Measurements from ENCODE around the gene SNX15. TPM values are rescaled to one million over a fixed set of nuclear protein-coding genes. Genes with fewer than 3 reads are reported as not detected.

Gene SNX15
- total RNA-seq, 2 experiments from 2014 or later: 15.4 to 15.9 TPM

GRCh38 chr11:65077451-65077850 lies 50.2 kb downstream of the SNX15 start:
- peaks cover 23% of the 10 kb centered on the region for H3K4me1 Mint-ChIP-seq (ENCODE audit: low read depth)
- no peaks in the 10 kb centered on the region for H3K27me3 Mint-ChIP-seq
- ChIA-PET POLR2A (no interaction called here), CTCF (interaction anchor here (1.8 kb wide), 1 partner anchor 33 kb away, joined by 7 read pairs; the partner anchor contains the start of gene TM7SF2)
- no peak overlapping the region for H3K4me3 Mint-ChIP-seq
- H3K36me3 Mint-ChIP-seq: peaks cover 55% of the 10 kb centered on the region
- no peaks in the 10 kb centered on the region for H3K9me3 Mint-ChIP-seq
- H3K27ac Mint-ChIP-seq: no peak overlapping the region
- intact Hi-C loops (cut with micrococcal nuclease): no loop called here
- no peak for DNase-seq

- Mint-ChIP-seq H3K36me3 (peaks cover 61% of the 10 kb centered on the region), H3K4me1 (ENCODE audit: low read depth) (peaks cover 30% of the 10 kb centered on the region), H3K27me3 (no peaks in the 10 kb centered on the region), H3K9me3 (no peaks in the 10 kb centered on the region), H3K27ac (no peak overlapping the region), H3K4me3 (no peak overlapping the region)
- POLR2A ChIA-PET: no interaction called here
- intact Hi-C loops (cut with micrococcal nuclease): no loop called here
- CTCF ChIA-PET: interaction anchor here (0.6 to 1.8 kb wide), 4 partner anchors 33 to 230 kb away, joined by 3 to 7 read pairs (median 4); partner anchors contain the start of gene TM7SF2
- DNase-seq: peak; percentile 74
Measured at GRCh38 chr11:65078151-65078550, 50.9 kb downstream of the SNX15 start.

GRCh38 chr11:65078786-65079342 lies 51.6 kb downstream of the SNX15 start:
- Mint-ChIP-seq H3K27ac (no peak overlapping the region), H3K4me3 (no peak overlapping the region), H3K36me3 (peaks cover 68% of the 10 kb centered on the region), H3K9me3 (no peaks in the 10 kb centered on the region), H3K4me1 (ENCODE audit: low read depth) (peaks cover 30% of the 10 kb centered on the region), H3K27me3 (no peaks in the 10 kb centered on the region)
- no peak for DNase-seq
- POLR2A ChIA-PET: interaction anchor here (1.2 kb wide), 1 partner anchor 38 kb away, joined by 3 read pairs; the partner anchor contains the start of gene SAC3D1
- intact Hi-C loops (cut with micrococcal nuclease): no loop called here
- CTCF ChIA-PET: interaction anchor here (0.6 to 1.8 kb wide), 4 partner anchors 32 to 231 kb away, joined by 3 to 7 read pairs (median 4); partner anchors contain the start of gene TM7SF2

- DNase-seq: peak; percentile 34
- H3K27ac Mint-ChIP-seq: peak overlapping the region; percentile 96
- CTCF ChIA-PET: interaction anchor here (0.7 to 2.2 kb wide), 5 partner anchors 14 to 250 kb away, joined by 3 to 8 read pairs (median 3); partner anchors contain the start of gene ARL2
Measured at GRCh38 chr11:65083134-65083833, 56.0 kb downstream of the SNX15 start.

GRCh38 chr11:65083834-65084597 lies 56.8 kb downstream of the SNX15 start, which contains the start of the genes CDCA5 and ZFPL1:
Gene CDCA5, minus strand, starts transcription at chr11:65084040. Its CDS starts 62 bp downstream, at chr11:65083978.
Gene ZFPL1, plus strand, starts transcription at chr11:65084222. Its CDS starts 477 bp downstream, at chr11:65084699.
- ChIA-PET POLR2A (interaction anchor here (0.5 to 3.5 kb wide), 8 partner anchors 11 to 249 kb away, joined by 3 to 17 read pairs (median 3); partner anchors contain the start of genes FAU, MRPL49, SAC3D1 and VPS51), CTCF (interaction anchor here (0.7 to 2.2 kb wide), 4 partner anchors 15 to 249 kb away, joined by 3 to 8 read pairs (median 5); partner anchors contain the start of gene ARL2)
- H3K9me3 Mint-ChIP-seq: no peaks in the 10 kb centered on the region
- peak within 1 kb of the TSS; percentile 96 for H3K27ac Mint-ChIP-seq
- H3K27me3 Mint-ChIP-seq: no peaks in the 10 kb centered on the region
- DNase-seq: peak; percentile 97
- peak within 1 kb of the TSS; percentile 99 for H3K4me3 Mint-ChIP-seq
- intact Hi-C loops (cut with micrococcal nuclease): loop anchor here (1.0 to 5.0 kb wide), 7 partner anchors 12 to 72 kb away; partner anchors contain the start of genes ARL2, FAU, MRPL49 and SAC3D1
- peaks cover 57% of the 10 kb centered on the region for H3K36me3 Mint-ChIP-seq
- peaks cover 36% of the 10 kb centered on the region for H3K4me1 Mint-ChIP-seq (ENCODE audit: low read depth)

More at GRCh38 chr11:65083134-65083833, 56.0 kb downstream of the SNX15 start:
- Mint-ChIP-seq H3K9me3 (no peaks in the 10 kb centered on the region), H3K27me3 (no peaks in the 10 kb centered on the region), H3K36me3 (peaks cover 57% of the 10 kb centered on the region), H3K4me1 (ENCODE audit: low read depth) (peaks cover 43% of the 10 kb centered on the region), H3K4me3 (peak overlapping the region; percentile 99)
- POLR2A ChIA-PET: interaction anchor here (0.5 to 3.5 kb wide), 9 partner anchors 9 to 248 kb away, joined by 3 to 17 read pairs (median 4); partner anchors contain the start of genes FAU, MRPL49, SAC3D1 and VPS51
- intact Hi-C loops (cut with micrococcal nuclease): loop anchor here (5.0 kb wide), 2 partner anchors 56 to 71 kb away; partner anchors contain the start of genes ARL2 and SNX15

- ChIA-PET CTCF (interaction anchor here (1.2 to 1.3 kb wide), 2 partner anchors 25 to 238 kb away, joined by 4 to 5 read pairs; no protein-coding TSS in a partner anchor), POLR2A (interaction anchor here (1.2 kb wide), 1 partner anchor 12 kb away, joined by 3 read pairs; no protein-coding TSS in a partner anchor)
- intact Hi-C loops (cut with micrococcal nuclease): loop anchor here (1.0 to 5.0 kb wide), 7 partner anchors 12 to 72 kb away; partner anchors contain the start of genes ARL2, FAU, MRPL49 and SAC3D1
- no peaks in the 10 kb centered on the region for H3K9me3 Mint-ChIP-seq
- H3K4me3 Mint-ChIP-seq: peak overlapping the region; percentile 99
- DNase-seq: no peak
- H3K27ac Mint-ChIP-seq: peak overlapping the region; percentile 96
- no peaks in the 10 kb centered on the region for H3K27me3 Mint-ChIP-seq
- peaks cover 59% of the 10 kb centered on the region for H3K36me3 Mint-ChIP-seq
- peaks cover 33% of the 10 kb centered on the region for H3K4me1 Mint-ChIP-seq (ENCODE audit: low read depth)
Measured at GRCh38 chr11:65084598-65085375, 57.5 kb downstream of the SNX15 start.

- peaks cover 54% of the 10 kb centered on the region for H3K36me3 Mint-ChIP-seq
- intact Hi-C loops (cut with micrococcal nuclease): no loop called here
- POLR2A ChIA-PET: interaction anchor here (1.2 kb wide), 1 partner anchor 11 kb away, joined by 3 read pairs; no protein-coding TSS in a partner anchor
Measured at GRCh38 chr11:65085446-65085845, 58.2 kb downstream of the SNX15 start.

GRCh38 chr11:65086809-65087208 lies 59.6 kb downstream of the SNX15 start:
- CTCF ChIA-PET: no interaction called here
- H3K9me3 Mint-ChIP-seq: no peaks in the 10 kb centered on the region
- H3K4me1 Mint-ChIP-seq (ENCODE audit: low read depth): peaks cover 27% of the 10 kb centered on the region
- POLR2A ChIA-PET: no interaction called here
- intact Hi-C loops (cut with micrococcal nuclease): no loop called here
- H3K4me3 Mint-ChIP-seq: no peak overlapping the region
- no peaks in the 10 kb centered on the region for H3K27me3 Mint-ChIP-seq
- no peak for DNase-seq
- no peak overlapping the region for H3K27ac Mint-ChIP-seq
- peaks cover 44% of the 10 kb centered on the region for H3K36me3 Mint-ChIP-seq

More at GRCh38 chr11:65085446-65085845, 58.2 kb downstream of the SNX15 start:
- H3K4me1 Mint-ChIP-seq (ENCODE audit: low read depth): peaks cover 33% of the 10 kb centered on the region
- H3K4me3 Mint-ChIP-seq: peak overlapping the region; percentile 99
- no peaks in the 10 kb centered on the region for H3K27me3 Mint-ChIP-seq
- H3K27ac Mint-ChIP-seq: peak overlapping the region; percentile 96
- CTCF ChIA-PET: interaction anchor here (0.6 to 1.3 kb wide), 3 partner anchors 23 to 238 kb away, joined by 3 to 5 read pairs (median 4); no protein-coding TSS in a partner anchor
- no peaks in the 10 kb centered on the region for H3K9me3 Mint-ChIP-seq
- no peak for DNase-seq

- H3K4me1 Mint-ChIP-seq (ENCODE audit: low read depth): peaks cover 24% of the 10 kb centered on the region
- ChIA-PET CTCF (no interaction called here), POLR2A (no interaction called here)
- intact Hi-C loops (cut with micrococcal nuclease): no loop called here
- no peak for DNase-seq
- H3K9me3 Mint-ChIP-seq: no peaks in the 10 kb centered on the region
- H3K4me3 Mint-ChIP-seq: no peak overlapping the region
- H3K27ac Mint-ChIP-seq: no peak overlapping the region
- no peaks in the 10 kb centered on the region for H3K27me3 Mint-ChIP-seq
- H3K36me3 Mint-ChIP-seq: peaks cover 40% of the 10 kb centered on the region
Measured at GRCh38 chr11:65087216-65087615, 60.0 kb downstream of the SNX15 start.

- intact Hi-C loops (cut with micrococcal nuclease): no loop called here
- H3K36me3 Mint-ChIP-seq: peaks cover 36% of the 10 kb centered on the region
- POLR2A ChIA-PET: no interaction called here
- CTCF ChIA-PET: no interaction called here
- H3K4me1 Mint-ChIP-seq (ENCODE audit: low read depth): peaks cover 19% of the 10 kb centered on the region
- no peak for DNase-seq
- H3K27me3 Mint-ChIP-seq: no peaks in the 10 kb centered on the region
- H3K4me3 Mint-ChIP-seq: no peak overlapping the region
- no peak overlapping the region for H3K27ac Mint-ChIP-seq
- no peaks in the 10 kb centered on the region for H3K9me3 Mint-ChIP-seq
Measured at GRCh38 chr11:65087827-65088226, 60.6 kb downstream of the SNX15 start.

- H3K9me3 Mint-ChIP-seq: no peaks in the 10 kb centered on the region
- H3K27me3 Mint-ChIP-seq: no peaks in the 10 kb centered on the region
- DNase-seq: no peak
- CTCF ChIA-PET: no interaction called here
- intact Hi-C loops (cut with micrococcal nuclease): no loop called here
- H3K4me1 Mint-ChIP-seq (ENCODE audit: low read depth): peaks cover 13% of the 10 kb centered on the region
- no peak overlapping the region for H3K4me3 Mint-ChIP-seq
- no peak overlapping the region for H3K27ac Mint-ChIP-seq
- POLR2A ChIA-PET: no interaction called here
- H3K36me3 Mint-ChIP-seq: peaks cover 22% of the 10 kb centered on the region
Measured at GRCh38 chr11:65089621-65090020, 62.4 kb downstream of the SNX15 start.
